ENCODE measurements around the gene CYBC1. TPM values are rescaled to one million over a fixed set of nuclear protein-coding genes. Genes with fewer than 3 reads are reported as not detected.
"Not testable (repeated sequence)": the region's sequence is repeated elsewhere in the genome, so short reads cannot be mapped to it uniquely, and the experiment has no call there.

CYBC1 gene
- total RNA-seq, 3 donors from 2014 or later: 79.2 to 90.5 (median 81.0) TPM

GRCh38 chr17:82415786-82416185 lies 34.8 kb downstream of the CYBC1 start:
- Histone ChIP-seq H3K36me3 (ENCODE audit: low read depth) (no peaks in the 10 kb centered on the region), H3K9me3 (no peaks in the 10 kb centered on the region), H3K4me1 (ENCODE audit: low read depth) (peaks cover 18% of the 10 kb centered on the region), H3K4me3 (no peak overlapping the region)
- DNase-seq (no peak), ATAC-seq (no peak)
- TF ChIP-seq, protein P1, sequence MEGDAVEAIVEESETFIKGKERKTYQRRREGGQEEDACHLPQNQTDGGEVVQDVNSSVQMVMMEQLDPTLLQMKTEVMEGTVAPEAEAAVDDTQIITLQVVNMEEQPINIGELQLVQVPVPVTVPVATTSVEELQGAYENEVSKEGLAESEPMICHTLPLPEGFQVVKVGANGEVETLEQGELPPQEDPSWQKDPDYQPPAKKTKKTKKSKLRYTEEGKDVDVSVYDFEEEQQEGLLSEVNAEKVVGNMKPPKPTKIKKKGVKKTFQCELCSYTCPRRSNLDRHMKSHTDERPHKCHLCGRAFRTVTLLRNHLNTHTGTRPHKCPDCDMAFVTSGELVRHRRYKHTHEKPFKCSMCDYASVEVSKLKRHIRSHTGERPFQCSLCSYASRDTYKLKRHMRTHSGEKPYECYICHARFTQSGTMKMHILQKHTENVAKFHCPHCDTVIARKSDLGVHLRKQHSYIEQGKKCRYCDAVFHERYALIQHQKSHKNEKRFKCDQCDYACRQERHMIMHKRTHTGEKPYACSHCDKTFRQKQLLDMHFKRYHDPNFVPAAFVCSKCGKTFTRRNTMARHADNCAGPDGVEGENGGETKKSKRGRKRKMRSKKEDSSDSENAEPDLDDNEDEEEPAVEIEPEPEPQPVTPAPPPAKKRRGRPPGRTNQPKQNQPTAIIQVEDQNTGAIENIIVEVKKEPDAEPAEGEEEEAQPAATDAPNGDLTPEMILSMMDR (IDR thresholded peaks at IDR 0.05): no peak
- intact Hi-C loops (cut with DNase I, micrococcal nuclease): loop anchor here in 1 of 2 donors (10.0 kb wide), 1 partner anchor 61 kb away; the partner anchor contains the start of gene TEX19

- H3K36me3 ChIP-seq (ENCODE audit: low read depth): no peaks in the 10 kb centered on the region
- intact Hi-C loops (cut with DNase I, micrococcal nuclease): loop anchor here in 1 of 2 donors (10.0 kb wide), 1 partner anchor 61 kb away; the partner anchor contains the start of gene TEX19
- no peak for DNase-seq
- no peak overlapping the region for H3K4me3 ChIP-seq
- TF ChIP-seq, protein P1 (IDR thresholded peaks at IDR 0.05): no peak
- no peak for ATAC-seq
- no peaks in the 10 kb centered on the region for H3K9me3 ChIP-seq
- H3K4me1 ChIP-seq (ENCODE audit: low read depth): peaks cover 18% of the 10 kb centered on the region
Observed at GRCh38 chr17:82415336-82415735, 35.2 kb downstream of the CYBC1 start.

DNA sequence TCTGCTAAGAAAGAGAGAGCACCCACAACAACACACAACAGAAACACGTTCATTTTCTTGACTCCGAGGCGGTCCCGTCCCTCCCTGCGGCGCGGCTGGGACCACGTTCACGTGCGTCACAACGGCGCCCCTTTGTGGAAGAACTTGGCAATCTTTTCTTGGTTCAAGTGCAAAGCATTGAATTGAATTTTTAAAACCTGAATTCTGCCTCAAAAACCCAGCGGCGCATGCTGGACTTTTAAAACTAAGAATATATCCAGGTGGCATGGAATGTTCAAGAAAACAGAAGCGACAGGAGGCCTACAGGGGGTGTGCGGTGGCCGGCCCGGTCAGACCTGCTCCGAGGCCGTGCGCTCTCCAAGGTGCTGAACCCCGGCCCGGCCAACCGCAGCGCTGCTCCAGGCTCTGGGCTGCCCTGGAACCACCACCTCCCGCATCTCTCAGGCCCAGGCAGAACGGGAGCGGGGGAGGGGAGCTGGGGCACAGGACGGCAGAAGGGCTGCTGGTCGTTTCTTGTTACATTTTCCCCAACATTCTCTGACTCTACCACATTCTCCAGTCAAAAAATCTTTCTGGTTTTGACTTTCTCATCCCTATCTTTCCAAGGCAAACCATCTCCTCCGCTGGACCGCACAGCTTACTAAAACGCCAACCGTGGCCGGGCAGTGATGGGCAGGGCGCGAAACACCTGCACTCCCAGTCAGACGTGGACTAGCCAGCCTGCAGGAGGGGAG lies 35.8 kb downstream of the CYBC1 start:
- intact Hi-C loops (cut with DNase I, micrococcal nuclease): loop anchor here in 1 of 2 donors (10.0 kb wide), 1 partner anchor 60 kb away; the partner anchor contains the start of gene TEX19
- Histone ChIP-seq H3K9me3 (no peaks in the 10 kb centered on the region), H3K4me3 (no peak overlapping the region), H3K4me1 (ENCODE audit: low read depth) (peaks cover 16% of the 10 kb centered on the region), H3K36me3 (ENCODE audit: low read depth) (no peaks in the 10 kb centered on the region)
- peak in 2 of 3 donors; percentile 80 to 82 for DNase-seq
- ATAC-seq: peak; percentile 53
- TF ChIP-seq, protein P1 (IDR thresholded peaks at IDR 0.05): peak; percentile 29

GRCh38 chr17:82412535-82413520 lies 37.7 kb downstream of the CYBC1 start:
- H3K4me1 ChIP-seq (ENCODE audit: low read depth): peaks cover 6% of the 10 kb centered on the region
- no peak overlapping the region for H3K4me3 ChIP-seq
- ATAC-seq (no peak), DNase-seq (no peak)
- no peaks in the 10 kb centered on the region for H3K36me3 ChIP-seq (ENCODE audit: low read depth)
- intact Hi-C loops (cut with DNase I, micrococcal nuclease): loop anchor here in 1 of 2 donors (10.0 kb wide), 1 partner anchor 58 kb away; the partner anchor contains the start of gene TEX19
- H3K9me3 ChIP-seq: no peaks in the 10 kb centered on the region
- TF ChIP-seq, protein P1 (IDR thresholded peaks at IDR 0.05): no peak

DNA sequence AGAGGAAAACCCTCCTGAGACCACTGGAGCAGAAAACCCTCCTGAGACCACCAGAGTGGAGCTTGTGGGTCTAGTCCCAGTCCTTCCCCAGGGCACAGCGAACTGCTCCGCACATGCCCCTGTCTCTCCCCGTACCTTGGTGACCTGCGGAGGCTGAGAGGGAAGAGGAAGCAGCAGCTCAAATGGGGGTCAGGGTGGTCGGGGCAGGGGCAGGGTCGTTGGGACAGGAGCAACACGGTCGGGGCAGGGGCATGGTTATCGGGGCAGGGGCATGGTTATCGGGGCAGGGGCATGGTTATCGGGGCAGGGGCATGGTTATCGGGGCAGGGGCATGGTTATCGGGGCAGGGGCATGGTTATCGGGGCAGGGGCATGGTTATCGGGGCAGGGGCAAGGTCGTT lies 38.5 kb downstream of the CYBC1 start:
- not testable (repeated sequence) for H3K4me3 ChIP-seq; H3K4me1 ChIP-seq (ENCODE audit: low read depth); ATAC-seq; H3K9me3 ChIP-seq; H3K36me3 ChIP-seq (ENCODE audit: low read depth); DNase-seq
- intact Hi-C loops (cut with DNase I, micrococcal nuclease): loop anchor here in 1 of 2 donors (10.0 kb wide), 1 partner anchor 57 kb away; the partner anchor contains the start of gene TEX19

All from mucosa of descending colon (tissue), 3 donors.